ENCODE data around the gene KCTD15.

Gene KCTD15

GRCh38 chr19:33758541-33759013, 38.1 kb upstream of the KCTD15 start:
- H3K4me3 ChIP-seq (ENCODE audit: control insufficient read depth, low read depth, low read length) = no peak overlapping the region
- TF ChIP-seq CTCF (conservative IDR thresholded peaks at IDR 0.05; ENCODE audit: control insufficient read depth, insufficient read depth, low read depth, low read length) = no peak
- DNase-seq (ENCODE audit: low read depth) = no peak

- TF ChIP-seq CTCF (conservative IDR thresholded peaks at IDR 0.05; ENCODE audit: control insufficient read depth, insufficient read depth, low read depth, low read length) = no peak
- H3K4me3 ChIP-seq (ENCODE audit: control insufficient read depth, low read depth, low read length) = no peak overlapping the region
- no peak for DNase-seq (ENCODE audit: low read depth)
Measured at GRCh38 chr19:33759356-33759755, 37.3 kb upstream of the KCTD15 start.

- DNase-seq (ENCODE audit: low read depth) = no peak
- no peak for TF ChIP-seq CTCF (conservative IDR thresholded peaks at IDR 0.05; ENCODE audit: control insufficient read depth, insufficient read depth, low read depth, low read length)
- no peak overlapping the region for H3K4me3 ChIP-seq (ENCODE audit: control insufficient read depth, low read depth, low read length)
Measured at GRCh38 chr19:33763633-33764371, 32.9 kb upstream of the KCTD15 start.

- no peak for DNase-seq (ENCODE audit: low read depth)
- H3K4me3 ChIP-seq (ENCODE audit: control insufficient read depth, low read depth, low read length) = no peak overlapping the region
- no peak for TF ChIP-seq CTCF (conservative IDR thresholded peaks at IDR 0.05; ENCODE audit: control insufficient read depth, insufficient read depth, low read depth, low read length)
Measured at GRCh38 chr19:33766623-33767022, 30.0 kb upstream of the KCTD15 start.

- DNase-seq (ENCODE audit: low read depth) = peak; percentile 10
- TF ChIP-seq CTCF (conservative IDR thresholded peaks at IDR 0.05; ENCODE audit: control insufficient read depth, insufficient read depth, low read depth, low read length) = peak; percentile 9
- H3K4me3 ChIP-seq (ENCODE audit: control insufficient read depth, low read depth, low read length) = no peak overlapping the region
Measured at GRCh38 chr19:33767898-33768413, 28.7 kb upstream of the KCTD15 start.

GRCh38 chr19:33769208-33769607, 27.5 kb upstream of the KCTD15 start:
- H3K4me3 ChIP-seq (ENCODE audit: control insufficient read depth, low read depth, low read length) = no peak overlapping the region
- no peak for TF ChIP-seq CTCF (conservative IDR thresholded peaks at IDR 0.05; ENCODE audit: control insufficient read depth, insufficient read depth, low read depth, low read length)
- no peak for DNase-seq (ENCODE audit: low read depth)

Measured in fibroblast of mammary gland (primary cell).